ENCODE measurements around the gene RABGGTA. TPM values are rescaled to one million over a fixed set of nuclear protein-coding genes. Genes with fewer than 3 reads are reported as not detected.
A peak's percentile ranks its signal among the peaks of the same experiment; 100 is the strongest.
"Not testable (repeated sequence)": the region's sequence is repeated elsewhere in the genome, so short reads cannot be mapped to it uniquely, and the experiment has no call there.

Gene RABGGTA
- total RNA-seq, 2 donors from 2014 or later, result 58.6 to 67.0 TPM

DNA sequence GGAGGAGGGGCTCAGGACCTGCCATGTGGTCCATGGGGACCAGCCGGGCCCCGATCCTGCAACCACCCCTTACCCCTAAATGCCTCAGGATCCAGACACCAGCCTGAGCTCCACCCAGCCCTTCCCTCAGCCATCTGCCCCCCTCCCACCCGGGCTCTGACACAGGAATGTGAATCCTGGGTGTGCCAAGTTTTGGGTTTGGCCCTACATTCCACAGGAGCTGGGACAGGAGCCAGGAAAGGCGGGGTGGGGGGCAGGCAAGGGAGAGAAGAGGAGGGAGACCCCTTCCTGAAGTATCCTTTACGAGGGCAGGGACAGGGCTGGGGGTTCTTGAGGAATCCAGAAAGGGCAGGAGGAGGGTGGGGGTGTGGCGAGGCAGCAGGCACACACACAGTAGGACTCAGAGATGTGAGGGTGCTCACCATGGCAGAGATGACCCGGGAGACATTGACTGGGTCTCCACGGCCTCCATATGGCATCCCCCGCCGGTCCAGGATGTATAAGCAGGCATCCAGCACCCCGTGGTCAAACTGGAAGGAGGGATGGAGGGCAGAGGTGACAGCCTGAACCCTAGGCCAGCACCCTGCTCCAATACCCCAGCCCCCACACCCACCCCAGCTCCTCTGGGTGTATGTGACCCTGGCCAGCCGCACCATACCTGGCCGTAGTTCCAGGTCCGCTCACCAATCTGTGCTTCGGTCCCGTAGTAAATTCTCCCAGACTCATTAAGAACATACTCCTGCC, 11.9 kb downstream of the RABGGTA start:
- no peaks in the 10 kb centered on the region for H3K9me3 Mint-ChIP-seq
- no peak for ATAC-seq
- H3K27ac Mint-ChIP-seq, result no peak overlapping the region
- H3K36me3 Mint-ChIP-seq, result peaks cover 0 to 15% of the 10 kb centered on the region in 2 donors
- no peak for DNase-seq (ENCODE audit: low spot score in 2 of 2)

- Mint-ChIP-seq H3K36me3 (peaks cover 0 to 20% of the 10 kb centered on the region in 2 donors), H3K27ac (no peak overlapping the region), H3K9me3 (no peaks in the 10 kb centered on the region)
- ATAC-seq (no peak), DNase-seq (ENCODE audit: low spot score in 2 of 2) (no peak)
These were observed 12.7 kb downstream of the RABGGTA start for GRCh38 chr14:24258548-24259265.

- H3K36me3 Mint-ChIP-seq, result peaks cover 0 to 20% of the 10 kb centered on the region in 2 donors
- no peak for DNase-seq (ENCODE audit: low spot score in 2 of 2)
- H3K27ac Mint-ChIP-seq, result no peak overlapping the region
- H3K9me3 Mint-ChIP-seq, result no peaks in the 10 kb centered on the region
- no peak for ATAC-seq
These were observed 13.3 kb downstream of the RABGGTA start for GRCh38 chr14:24258119-24258518.

- peaks cover 0 to 20% of the 10 kb centered on the region in 2 donors for H3K36me3 Mint-ChIP-seq
- no peak for ATAC-seq
- H3K27ac Mint-ChIP-seq, result no peak overlapping the region
- no peak for DNase-seq (ENCODE audit: low spot score in 2 of 2)
- H3K9me3 Mint-ChIP-seq, result no peaks in the 10 kb centered on the region
These were observed 14.4 kb downstream of the RABGGTA start for GRCh38 chr14:24256960-24257359.

- peaks cover 0 to 18% of the 10 kb centered on the region in 2 donors for H3K36me3 Mint-ChIP-seq
- no peaks in the 10 kb centered on the region for H3K9me3 Mint-ChIP-seq
- H3K27ac Mint-ChIP-seq, result peak overlapping the region in 1 of 2 donors; percentile 29
- ATAC-seq (no peak), DNase-seq (ENCODE audit: low spot score in 2 of 2) (no peak)
These were observed 15.3 kb downstream of the RABGGTA start for GRCh38 chr14:24255931-24256711.

DNA sequence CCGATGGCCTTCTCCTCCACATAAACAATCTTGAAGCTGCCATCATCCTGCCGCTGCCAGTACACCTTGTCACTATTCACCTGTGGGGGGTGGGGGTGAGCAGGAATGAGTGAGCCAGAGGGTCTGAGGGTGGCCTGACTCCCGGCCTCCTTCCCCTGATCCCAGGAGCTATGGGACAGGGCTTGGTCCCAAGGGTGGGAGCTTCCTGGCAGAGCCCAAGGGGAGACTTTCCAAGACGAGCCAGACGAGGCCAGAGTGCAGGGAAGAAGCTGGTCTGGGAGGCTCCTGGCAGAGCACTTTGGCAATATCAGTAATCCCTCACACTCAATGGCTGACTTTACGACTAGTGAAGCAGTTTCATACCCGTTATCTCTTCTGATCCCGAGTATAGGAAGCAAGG, 16.0 kb downstream of the RABGGTA start:
- H3K9me3 Mint-ChIP-seq, result no peaks in the 10 kb centered on the region
- ATAC-seq, result no peak

DNA sequence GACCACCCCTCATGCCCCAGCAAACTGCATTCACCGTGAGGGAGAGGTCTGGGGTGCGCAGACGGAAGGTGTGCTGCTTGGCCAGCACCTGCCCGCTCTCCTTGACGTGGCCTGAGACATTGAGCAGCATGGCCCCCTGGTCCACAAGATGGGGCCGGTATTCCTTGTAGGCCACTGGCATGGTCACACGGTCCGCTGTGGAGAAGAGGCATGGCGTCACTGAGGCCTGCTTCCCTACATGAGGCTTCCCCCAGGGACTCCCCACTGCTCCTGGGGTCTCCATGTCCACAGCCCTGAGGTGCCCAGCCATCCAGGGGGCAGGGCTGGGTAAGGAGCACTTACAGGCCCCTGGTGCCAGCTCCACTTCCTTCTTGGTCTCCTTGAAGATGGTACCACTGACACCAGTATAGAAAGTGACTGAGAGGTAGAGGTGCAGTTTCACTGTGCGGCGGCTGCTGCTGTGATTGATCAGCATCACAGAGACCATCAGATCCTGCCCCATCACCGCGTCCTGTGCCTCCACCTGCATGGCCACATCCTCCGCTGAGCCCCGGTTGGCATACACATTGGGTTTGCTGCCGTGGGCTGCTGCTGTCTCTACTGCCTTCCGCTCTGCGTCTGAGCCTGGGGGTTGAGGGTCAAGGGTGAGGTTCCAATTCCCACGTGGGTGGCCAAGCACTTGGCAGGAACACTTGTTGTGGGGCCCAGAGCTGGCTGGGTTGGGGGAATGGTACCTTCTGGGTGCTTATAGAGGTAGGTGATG, 16.6 kb downstream of the RABGGTA start:
- Mint-ChIP-seq H3K27ac (peak overlapping the region in 1 of 2 donors; percentile 52), H3K9me3 (no peaks in the 10 kb centered on the region), H3K36me3 (peaks cover 0 to 15% of the 10 kb centered on the region in 2 donors)
- ATAC-seq (no peak), DNase-seq (ENCODE audit: low spot score in 2 of 2) (no peak)

More for the DNA sequence above, 16.0 kb downstream of the RABGGTA start:
- Mint-ChIP-seq H3K27ac (peak overlapping the region in 1 of 2 donors; percentile 52), H3K36me3 (peaks cover 0 to 15% of the 10 kb centered on the region in 2 donors)
- no peak for DNase-seq (ENCODE audit: low spot score in 2 of 2)

- no peaks in the 10 kb centered on the region for H3K9me3 Mint-ChIP-seq
- no peak for ATAC-seq
- no peak overlapping the region for H3K27ac Mint-ChIP-seq
- peaks cover 0 to 15% of the 10 kb centered on the region in 2 donors for H3K36me3 Mint-ChIP-seq
- no peak for DNase-seq (ENCODE audit: low spot score in 2 of 2)
These were observed 17.5 kb downstream of the RABGGTA start for GRCh38 chr14:24253936-24254335.

DNA sequence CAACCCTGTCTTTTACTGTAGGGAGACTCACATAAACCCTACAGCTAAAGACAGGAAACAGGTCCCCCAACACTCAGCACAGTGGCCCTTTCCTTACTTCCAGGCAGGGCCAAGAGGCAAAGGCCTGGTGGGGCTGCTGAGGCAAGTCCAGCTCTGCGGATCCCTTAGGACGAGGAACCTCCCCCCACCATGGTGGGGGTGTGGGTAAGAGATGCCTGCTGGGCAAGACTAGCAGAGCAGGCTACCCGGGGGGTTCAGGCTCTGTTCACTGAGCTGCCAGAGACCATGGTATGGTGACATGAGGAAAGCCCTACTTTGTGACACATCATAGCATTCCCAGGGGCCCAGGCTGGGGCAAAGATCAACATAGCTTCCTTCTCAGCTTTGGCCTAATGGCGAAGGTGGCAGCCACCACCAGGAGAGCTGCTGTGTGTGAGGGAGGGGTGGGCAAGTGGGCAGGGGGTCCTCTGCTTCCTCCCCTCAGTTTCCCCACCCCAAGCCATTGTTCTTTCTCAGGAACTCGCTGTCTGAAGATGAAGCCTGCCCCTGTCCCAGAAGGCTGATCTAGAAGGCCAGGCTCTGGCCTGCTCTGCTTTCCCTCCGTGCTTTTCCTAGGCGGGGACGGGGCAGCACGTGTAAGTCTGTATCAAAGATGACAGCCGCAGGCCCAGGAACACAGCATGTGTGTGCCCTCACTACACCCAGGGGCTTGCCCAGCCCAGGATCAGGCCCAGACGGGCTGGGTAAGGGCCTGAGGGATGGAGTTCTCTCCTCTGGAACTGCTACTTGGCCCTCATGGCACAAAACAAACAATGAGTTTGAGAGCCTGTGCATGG, 18.9 kb downstream of the RABGGTA start:
- H3K36me3 Mint-ChIP-seq, result peaks cover 0 to 15% of the 10 kb centered on the region in 2 donors
- no peaks in the 10 kb centered on the region for H3K9me3 Mint-ChIP-seq
- no peak overlapping the region for H3K27ac Mint-ChIP-seq
- DNase-seq (ENCODE audit: low spot score in 2 of 2) (no peak), ATAC-seq (no peak)

DNA sequence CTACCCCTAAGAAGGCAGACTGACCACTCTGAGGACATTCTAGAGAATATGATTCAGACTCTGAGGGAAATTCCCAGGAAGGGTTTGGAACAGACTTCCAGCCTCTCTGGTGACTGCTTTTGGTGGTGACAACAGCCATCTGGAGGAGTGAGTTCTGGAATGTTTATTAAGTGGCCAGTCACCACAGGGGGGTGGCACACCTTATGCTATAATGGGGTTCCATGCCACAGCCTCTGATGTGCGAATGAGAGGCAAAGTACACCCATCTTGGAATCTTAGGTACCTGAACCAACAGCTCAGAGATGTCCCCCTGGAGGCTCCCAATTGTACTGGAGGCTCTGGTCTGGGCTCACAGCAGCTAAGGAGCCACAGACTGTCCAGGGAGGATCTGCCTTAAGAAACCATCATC, 19.5 kb downstream of the RABGGTA start:
- no peak for DNase-seq (ENCODE audit: low spot score in 2 of 2)
- Mint-ChIP-seq H3K36me3 (peaks cover 0 to 15% of the 10 kb centered on the region in 2 donors), H3K27ac (peak overlapping the region in 1 of 2 donors; percentile 17), H3K9me3 (no peaks in the 10 kb centered on the region)
- peak in 1 of 2 donors; percentile 6 for ATAC-seq

DNA sequence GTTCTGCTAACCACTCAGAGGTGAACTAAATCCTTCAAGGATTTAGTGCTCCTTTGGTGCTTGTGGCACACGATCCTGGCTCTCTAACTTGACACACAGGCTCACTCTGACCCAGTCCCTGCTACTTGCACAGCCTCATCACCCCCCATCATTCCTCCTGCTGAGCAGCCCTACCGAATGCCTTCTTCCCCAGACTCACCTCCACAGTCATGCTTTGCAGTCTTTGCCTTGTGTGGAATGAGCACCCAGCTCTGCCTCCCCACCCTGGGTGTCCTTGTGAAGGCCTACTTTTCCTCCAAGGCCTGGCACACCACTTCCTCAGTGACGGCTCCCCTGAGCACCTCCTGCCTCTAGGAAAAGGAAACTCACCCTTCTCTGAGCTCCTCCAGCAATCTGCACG, 21.0 kb downstream of the RABGGTA start:
- ATAC-seq, result no peak
- H3K27ac Mint-ChIP-seq, result peak overlapping the region; percentile 38
- DNase-seq (ENCODE audit: low spot score in 2 of 2), result no peak
- peaks cover 0 to 14% of the 10 kb centered on the region in 2 donors for H3K36me3 Mint-ChIP-seq
- H3K9me3 Mint-ChIP-seq, result no peaks in the 10 kb centered on the region

DNA sequence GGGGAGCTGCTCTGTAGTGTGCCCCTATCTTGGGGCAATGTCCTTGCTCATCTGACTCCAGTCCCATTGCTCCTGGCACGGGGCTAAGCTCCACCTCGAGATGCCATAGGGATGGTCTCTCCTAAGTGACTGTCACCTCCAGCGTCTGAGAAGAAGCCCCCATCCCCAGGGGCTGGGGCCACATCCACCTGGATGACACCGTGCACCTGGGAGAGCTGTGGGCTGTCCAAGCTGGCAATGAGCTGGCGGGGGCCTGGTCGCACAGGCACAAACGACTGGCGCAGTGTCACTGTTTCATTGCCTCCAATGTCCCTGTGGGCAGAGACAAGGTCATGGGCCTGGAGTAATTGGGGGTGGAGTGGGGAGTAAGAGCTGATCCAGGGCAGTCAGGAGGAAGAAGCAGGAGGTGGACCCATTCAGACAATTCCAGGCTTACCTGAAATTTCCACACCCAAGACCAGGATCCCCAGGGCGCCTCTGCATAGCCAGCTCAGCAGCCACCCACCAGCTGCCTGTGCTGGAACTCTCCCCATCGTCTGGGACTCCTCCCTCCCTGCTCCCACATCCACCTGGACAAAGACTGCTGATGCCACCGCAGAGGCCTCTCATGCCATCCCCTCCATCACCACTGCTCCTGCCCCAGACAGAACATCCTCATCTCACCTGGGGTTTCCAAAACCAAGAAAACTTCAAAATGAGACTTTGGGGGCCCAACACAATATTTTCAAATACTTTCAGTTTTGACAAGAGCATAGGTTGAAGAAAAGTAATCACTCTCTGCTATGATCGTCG, 22.0 kb downstream of the RABGGTA start:
- ATAC-seq (no peak), DNase-seq (ENCODE audit: low spot score in 2 of 2) (no peak)
- peak overlapping the region; percentile 37 to 72 for H3K27ac Mint-ChIP-seq
- H3K9me3 Mint-ChIP-seq, result no peaks in the 10 kb centered on the region
- peaks cover 0 to 6% of the 10 kb centered on the region in 2 donors for H3K36me3 Mint-ChIP-seq

GRCh38 chr14:24247422-24247821, 24.0 kb downstream of the RABGGTA start:
- ATAC-seq, result no peak
- H3K9me3 Mint-ChIP-seq, result no peaks in the 10 kb centered on the region
- peak overlapping the region; percentile 33 to 81 for H3K27ac Mint-ChIP-seq
- DNase-seq (ENCODE audit: low spot score in 2 of 2), result no peak
- no peaks in the 10 kb centered on the region for H3K36me3 Mint-ChIP-seq

GRCh38 chr14:24246765-24247212, 24.6 kb downstream of the RABGGTA start:
- H3K27ac Mint-ChIP-seq, result peak overlapping the region in 1 of 2 donors; percentile 81
- DNase-seq (ENCODE audit: low spot score in 2 of 2), result peak in 1 of 2 donors; percentile 26
- H3K36me3 Mint-ChIP-seq, result peaks cover 4 to 5% of the 10 kb centered on the region in 2 donors
- H3K9me3 Mint-ChIP-seq, result no peaks in the 10 kb centered on the region
- peak; percentile 9 to 11 for ATAC-seq

DNA sequence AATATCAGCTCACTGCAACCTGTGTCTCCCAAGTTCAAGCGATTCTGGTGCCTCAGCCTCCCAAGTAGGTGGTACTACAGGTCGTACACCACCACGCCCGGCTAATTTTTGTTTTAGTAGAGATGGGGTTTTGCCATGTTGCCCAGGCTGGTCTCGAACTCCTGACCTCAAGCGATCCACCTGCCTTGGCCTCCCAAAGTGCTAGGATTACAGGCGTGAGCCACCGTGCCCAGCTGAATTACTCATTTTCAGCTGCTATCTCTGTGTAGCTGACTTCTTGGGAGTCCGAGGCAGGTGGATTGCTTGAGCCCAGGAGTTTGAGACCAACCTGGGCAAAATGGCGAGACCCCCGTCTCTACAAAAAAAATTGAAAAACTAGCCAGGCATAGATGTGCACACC, 26.0 kb downstream of the RABGGTA start:
- ATAC-seq; H3K9me3 Mint-ChIP-seq; DNase-seq (ENCODE audit: low spot score in 2 of 2): not testable (repeated sequence)
- Mint-ChIP-seq H3K36me3 (peaks cover 4 to 13% of the 10 kb centered on the region in 2 donors), H3K27ac (peak overlapping the region in 1 of 2 donors; percentile 41)

All from activated naive CD4-positive, alpha-beta T cell treated with anti-CD3 and anti-CD28 coated beads, Interleukin-2, amount 50 U/mL, for 72 hours (primary cell).